ENCODE data around the gene RALGPS1. TPM values are rescaled to one million over a fixed set of nuclear protein-coding genes. Genes with fewer than 3 reads are reported as not detected.

The RALGPS1 gene
- total RNA-seq, 1 experiment from 2014 or later = 18.6 TPM

- H2BK12ac ChIP-seq (ENCODE audit: insufficient read length, low read depth, low read length) = no peak overlapping the region
- H3K4ac ChIP-seq (ENCODE audit: low read depth, low read length) = no peak overlapping the region
- H2AK5ac ChIP-seq (ENCODE audit: insufficient read length, low read length) = no peak overlapping the region
- H4K91ac ChIP-seq (ENCODE audit: insufficient read length, low read depth, low read length) = no peak overlapping the region
- H3K56ac ChIP-seq (ENCODE audit: insufficient read length, low read depth, low read length) = no peak overlapping the region
- H4K20me1 ChIP-seq (ENCODE audit: control insufficient read depth, insufficient read depth, insufficient read length) = no peaks in the 10 kb centered on the region
- no peaks in the 10 kb centered on the region; the same call in 1 of the 2 replicates for H3K4me1 ChIP-seq (ENCODE audit: insufficient read depth, low read length)
- no peak overlapping the region for H3K9ac ChIP-seq (ENCODE audit: extremely low read depth, insufficient read length, low read length)
- H3K27me3 Mint-ChIP-seq (ENCODE audit: low read depth) = peaks cover 2% of the 10 kb centered on the region; the same call in 1 of the 2 replicates
- H2BK20ac ChIP-seq (ENCODE audit: low read depth, low read length, poor library complexity, severe bottlenecking) = no peak overlapping the region
- H3K27ac Mint-ChIP-seq = no peak overlapping the region
- no peak overlapping the region for H3K4me2 ChIP-seq (ENCODE audit: insufficient read depth, insufficient read length, low read length)
- H3K14ac ChIP-seq (ENCODE audit: insufficient read depth, low read length) = no peak overlapping the region
- no peak for DNase-seq
- WGBS (ENCODE audit: extremely low coverage, insufficient read length, low lambda C conversion rate) = no CpG with 5 or more reads among the region's 6 CpGs
- H3K79me1 ChIP-seq (ENCODE audit: insufficient read depth, low read depth, low read length, poor library complexity, severe bottlenecking) = no peaks in the 10 kb centered on the region
- H2BK120ac ChIP-seq (ENCODE audit: low read depth, low read length, poor library complexity, severe bottlenecking) = no peak overlapping the region
- no peak overlapping the region for H4K8ac ChIP-seq (replicated peaks; ENCODE audit: insufficient read length, low read depth, low read length)
- no peak for TF ChIP-seq CTCF (conservative IDR thresholded peaks at IDR 0.05)
- H3K4me3 Mint-ChIP-seq = no peak overlapping the region
- H3K36me3 Mint-ChIP-seq (ENCODE audit: insufficient read depth in 1 of 3, low read depth in 3 of 3) = peaks cover 0 to 9% (median 0%) of the 10 kb centered on the region in 3 experiments; a peak in 3 of 7 replicates
- no peak overlapping the region for H3K23ac ChIP-seq (ENCODE audit: insufficient read length, low read depth, low read length)
- H3K27ac ChIP-seq (ENCODE audit: insufficient read length, low read depth, low read length) = no peak overlapping the region
- no peaks in the 10 kb centered on the region for H3K9me3 Mint-ChIP-seq
- no peak overlapping the region for H4K5ac ChIP-seq (ENCODE audit: insufficient read length, low read depth, low read length)
- H3K4me1 Mint-ChIP-seq = peaks cover 10 to 22% of the 10 kb centered on the region in 2 experiments
- H3T11ph ChIP-seq (ENCODE audit: low read length) = no peak overlapping the region
- H2AFZ ChIP-seq (ENCODE audit: low read length) = no peak overlapping the region
- H3K18ac ChIP-seq (ENCODE audit: insufficient read length, low read depth, low read length) = no peak overlapping the region
- no peaks in the 10 kb centered on the region for H3K23me2 ChIP-seq (ENCODE audit: insufficient read length, low read depth, low read length, poor library complexity, severe bottlenecking)
- no peaks in the 10 kb centered on the region for H3K79me2 ChIP-seq (ENCODE audit: insufficient read depth, low read length)
- H3K27me3 ChIP-seq (ENCODE audit: insufficient read depth, low read length) = no peaks in the 10 kb centered on the region
- H3K9me3 ChIP-seq (ENCODE audit: control insufficient read depth, low read depth, low read length) = no peaks in the 10 kb centered on the region
- no peak overlapping the region for H2BK15ac ChIP-seq (ENCODE audit: low read depth, low read length)
- no peak overlapping the region for H2BK5ac ChIP-seq (ENCODE audit: insufficient read length, low read length)
These were observed 267.1 kb downstream of the RALGPS1 start for GRCh38 chr9:127181595-127182190.

All from H9 (cell line).